IPS DF 19.7 (cell line): Measurements from ENCODE around the gene UFD1.

Source experiments
- DNase-seq: peaks from one replicate; pipeline ENCODE4 v3.0.0-alpha.2; 2013; ENCODE audit warnings: low read depth, low spot score

The UFD1 gene

DNA sequence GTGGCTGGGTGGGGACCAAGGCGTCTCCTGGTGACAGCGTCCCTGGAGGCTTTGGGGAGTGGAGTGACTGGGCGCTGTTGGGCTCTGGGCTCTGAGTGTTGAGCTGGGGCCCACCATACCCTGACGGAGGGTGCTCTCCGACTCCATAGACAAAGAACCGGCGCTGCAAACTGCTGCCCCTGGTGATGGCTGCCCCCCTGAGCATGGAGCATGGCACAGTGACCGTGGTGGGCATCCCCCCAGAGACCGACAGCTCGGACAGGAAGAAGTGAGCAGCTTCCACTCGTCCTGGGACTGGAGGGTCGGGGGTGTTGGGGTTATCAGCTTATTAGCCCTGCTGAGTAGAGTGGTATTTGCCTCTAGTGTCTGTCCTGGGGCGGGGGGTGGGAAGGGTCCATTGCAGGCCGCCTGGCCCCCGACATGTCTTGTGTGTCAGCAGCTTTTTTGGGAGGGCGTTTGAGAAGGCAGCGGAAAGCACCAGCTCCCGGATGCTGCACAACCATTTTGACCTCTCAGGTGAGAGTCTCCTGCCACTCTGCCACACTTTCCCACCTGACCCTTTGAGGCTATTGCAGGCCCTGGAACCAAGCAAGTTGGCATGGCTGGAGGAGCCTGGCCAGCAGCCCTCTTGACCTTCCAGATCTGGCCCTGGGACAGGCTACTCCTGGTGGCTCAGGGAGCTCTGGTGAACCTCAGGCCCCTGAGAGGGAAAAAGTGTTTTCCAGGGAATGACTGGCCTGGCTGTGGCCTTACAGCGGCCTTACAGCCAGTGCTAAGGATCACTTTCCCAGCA, 37.6 kb upstream of the UFD1 start:
- DNase-seq = no peak

DNA sequence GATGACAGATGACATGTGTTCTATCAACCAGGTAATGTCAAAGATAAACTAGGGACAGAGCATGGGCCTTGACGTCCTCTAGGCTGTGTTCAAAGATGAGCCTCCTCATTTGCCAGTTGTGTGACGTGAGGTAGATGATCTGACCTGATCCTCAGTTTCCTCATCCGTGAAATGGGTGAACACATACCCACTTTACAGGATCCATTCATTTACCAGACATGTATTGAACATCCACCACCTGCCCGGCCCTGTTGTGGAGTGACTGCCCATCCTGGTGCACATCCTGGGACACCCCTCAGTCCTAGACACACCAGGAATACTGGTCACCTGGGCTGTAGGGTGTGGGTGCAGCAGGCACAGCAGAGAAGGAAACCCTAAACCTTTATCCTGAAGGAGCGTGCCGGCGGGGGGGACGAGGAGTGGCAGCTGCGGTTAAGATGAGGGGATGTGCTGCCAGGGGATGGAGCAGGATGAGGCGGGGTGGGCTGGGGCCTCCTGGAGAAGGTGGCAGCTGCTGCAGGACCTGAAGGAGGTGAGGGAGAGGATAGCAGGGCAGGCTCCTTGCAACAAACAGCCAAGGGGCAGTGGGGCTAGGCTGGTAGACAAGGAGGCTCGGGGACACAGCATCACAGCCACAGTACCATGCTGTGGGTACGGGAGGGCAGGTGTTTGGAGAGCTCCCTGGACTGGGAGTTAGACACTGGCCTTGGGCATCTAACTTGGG, 36.8 kb upstream of the UFD1 start:
- no peak for DNase-seq

DNA sequence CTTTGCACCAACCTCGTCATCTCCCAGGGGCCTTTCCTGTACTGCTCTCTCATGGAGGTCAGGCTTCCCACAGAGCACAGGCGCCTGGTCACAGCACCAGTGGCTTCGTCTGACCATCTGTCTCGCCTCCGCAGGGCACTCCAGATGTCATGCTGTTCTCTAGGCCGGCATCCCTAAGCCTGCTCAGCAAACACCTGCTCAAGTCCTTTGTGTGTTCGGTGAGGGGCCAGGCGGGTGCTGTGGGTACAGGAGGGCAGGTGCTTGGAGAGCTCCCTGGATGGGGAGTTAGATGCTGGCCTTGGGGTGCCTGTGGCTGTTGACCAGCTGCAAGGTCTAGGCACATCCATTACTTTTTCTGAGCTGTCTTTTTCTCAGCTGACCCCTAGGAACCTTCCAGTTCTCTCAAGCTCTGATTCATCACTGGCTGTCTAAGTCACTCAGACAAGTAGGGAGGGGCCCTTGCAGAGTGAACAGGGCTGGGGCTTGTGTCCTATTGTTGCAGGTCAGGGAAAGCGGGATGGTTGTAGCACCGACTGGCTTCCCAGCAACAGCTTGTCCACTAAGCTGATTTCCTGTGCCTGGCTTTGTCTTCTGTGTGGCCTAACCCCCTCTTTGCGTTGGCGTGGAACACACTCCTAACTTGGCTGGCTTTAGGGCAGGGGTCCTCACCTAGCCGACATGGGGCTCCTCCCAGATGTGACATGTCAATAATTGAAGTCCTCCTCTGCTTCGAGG, 36.0 kb upstream of the UFD1 start:
- DNase-seq = no peak

DNA sequence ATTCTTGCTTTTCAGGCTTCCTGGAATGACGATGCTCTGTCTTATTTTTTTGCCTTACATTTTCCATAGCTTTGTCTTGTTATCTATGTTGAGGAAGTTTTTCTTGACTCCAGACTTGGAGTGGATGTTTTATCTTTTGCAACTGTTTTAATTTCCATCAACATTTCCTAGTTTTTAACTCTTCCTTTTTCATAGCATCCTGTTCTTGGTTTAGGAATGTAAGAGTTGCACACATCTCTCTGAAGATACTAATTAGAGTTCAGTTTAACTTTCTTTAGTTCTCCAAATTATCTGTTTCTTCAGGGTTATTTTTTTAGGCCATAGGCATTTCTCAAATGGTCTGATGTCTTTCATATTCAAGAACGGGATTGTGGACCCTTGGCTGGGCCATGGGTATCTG, 34.8 kb upstream of the UFD1 start:
- DNase-seq = no peak

DNA sequence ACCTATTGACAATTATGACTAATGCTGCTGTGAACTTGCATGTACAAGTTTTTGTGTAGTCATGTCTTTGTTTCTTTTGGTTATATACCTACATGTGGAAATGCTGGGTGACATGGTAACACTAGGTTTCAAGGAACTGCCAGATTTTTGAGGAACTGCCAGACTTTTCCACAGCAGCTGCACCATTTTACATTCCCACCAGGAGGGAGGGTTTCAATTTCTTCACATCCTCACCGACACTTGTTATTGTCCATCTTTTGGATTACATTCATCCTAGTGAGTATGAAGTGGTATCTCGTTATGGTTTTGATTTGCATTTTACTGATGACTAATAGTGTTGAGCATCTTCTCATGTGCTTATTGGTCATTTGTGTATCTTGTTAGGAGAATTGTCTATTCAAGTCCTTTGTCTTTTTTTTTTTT, 31.9 kb upstream of the UFD1 start:
- no peak for DNase-seq

DNA sequence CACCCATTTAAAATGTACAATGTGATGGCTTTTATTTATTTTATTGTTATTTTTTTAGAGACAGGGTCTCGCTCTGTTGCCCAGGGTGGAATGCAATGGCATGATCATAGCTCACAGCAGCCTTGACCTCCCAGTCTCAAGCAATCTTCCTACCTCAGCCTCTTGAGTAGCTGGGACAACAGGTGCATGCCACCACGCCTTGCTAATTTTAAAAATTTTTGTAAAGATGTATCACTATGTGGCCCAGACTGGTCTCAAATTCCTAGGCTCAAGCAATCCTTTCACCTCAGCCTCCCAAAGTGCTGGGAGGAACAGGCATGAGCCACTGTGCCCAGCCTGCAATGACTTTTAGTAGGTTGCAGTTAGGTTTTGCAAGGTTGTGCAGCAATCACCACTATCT, 30.9 kb upstream of the UFD1 start:
- no peak for DNase-seq

DNA sequence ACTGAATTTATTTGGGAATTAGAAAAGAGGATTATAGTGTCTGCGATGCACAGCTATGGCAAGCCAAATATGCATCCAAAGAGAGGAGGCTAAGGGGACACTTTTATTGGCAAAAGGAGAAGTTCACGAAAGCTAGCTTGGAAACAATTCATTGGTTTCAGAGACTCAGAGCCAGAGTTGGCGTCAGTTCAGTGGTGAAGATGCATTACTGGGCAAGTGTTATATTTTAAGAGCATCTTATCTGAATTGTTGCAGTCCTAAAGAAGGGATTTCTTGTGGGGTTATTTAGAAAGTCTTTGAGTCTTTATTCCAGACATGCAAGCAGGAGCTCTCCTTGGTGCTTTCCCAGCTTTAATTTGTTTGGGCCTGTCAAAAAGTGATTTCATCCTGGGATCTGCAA, 30.2 kb upstream of the UFD1 start:
- no peak for DNase-seq

DNA sequence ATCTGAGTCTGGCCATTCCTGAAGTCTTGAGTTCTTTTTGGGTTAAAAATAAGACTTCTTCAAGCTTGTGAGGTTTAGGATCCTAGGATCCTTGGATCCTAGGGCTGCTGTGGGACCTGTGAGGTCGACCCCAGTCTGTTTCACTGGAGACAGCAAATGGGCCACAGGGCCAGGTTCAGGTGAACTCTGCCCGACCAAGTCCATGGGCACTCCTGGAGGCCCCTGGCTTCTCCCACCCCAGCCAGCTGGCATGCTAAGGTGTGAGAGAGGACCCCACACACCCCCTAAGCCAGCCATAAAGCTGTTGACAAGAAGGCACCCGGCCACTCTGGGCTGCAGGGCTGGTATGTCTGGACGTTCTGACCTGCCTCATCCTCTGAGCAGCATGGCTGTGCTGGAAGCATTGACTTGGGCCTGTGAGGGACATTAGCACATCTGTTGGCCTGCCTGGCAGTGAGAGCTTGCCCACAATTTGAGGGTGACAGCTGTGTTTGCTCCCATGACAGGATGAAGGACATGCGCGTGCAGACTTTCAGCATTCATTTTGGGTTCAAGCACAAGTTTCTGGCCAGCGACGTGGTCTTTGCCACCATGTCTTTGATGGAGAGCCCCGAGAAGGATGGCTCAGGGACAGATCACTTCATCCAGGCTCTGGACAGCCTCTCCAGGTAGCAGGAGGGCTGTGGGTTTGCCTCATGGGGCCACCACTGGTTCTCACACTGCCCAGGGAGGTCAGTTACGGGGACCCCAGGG, 29.2 kb upstream of the UFD1 start:
- no peak for DNase-seq

DNA sequence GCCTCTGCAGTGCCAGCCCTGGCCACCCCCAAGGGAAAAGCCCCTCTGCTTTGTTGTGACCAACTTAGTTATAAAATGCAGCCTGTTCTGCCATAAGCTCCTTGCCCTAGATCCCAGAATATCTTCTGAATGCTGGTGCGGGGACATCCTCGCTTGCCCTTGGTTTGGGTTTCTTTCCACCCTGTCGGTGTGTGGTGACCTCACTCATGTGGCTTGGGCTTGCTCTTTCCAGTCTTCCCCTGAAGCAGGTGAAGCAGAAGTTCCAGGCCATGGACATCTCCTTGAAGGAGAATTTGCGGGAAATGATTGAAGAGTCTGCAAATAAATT, 28.5 kb upstream of the UFD1 start:
- DNase-seq = no peak

DNA sequence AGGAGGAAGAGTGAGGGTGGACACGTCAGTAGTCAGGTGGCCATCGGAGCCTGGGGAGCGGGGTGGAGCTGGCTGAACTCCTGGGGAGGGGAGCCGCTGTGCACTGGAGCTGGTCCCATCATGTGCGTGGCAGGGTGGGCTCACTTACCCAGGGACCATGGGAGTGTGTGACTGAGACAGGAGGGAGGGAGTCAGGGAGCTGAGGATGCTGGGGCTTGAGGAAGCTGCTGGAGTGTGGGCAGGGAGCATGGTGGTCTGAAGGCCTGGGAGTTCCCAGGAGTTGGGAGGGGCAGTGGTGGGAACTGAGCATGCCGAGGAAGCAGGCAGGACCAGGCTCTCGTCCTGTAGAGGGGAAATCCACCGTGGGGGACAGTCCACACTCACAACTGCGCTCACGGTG, 27.2 kb upstream of the UFD1 start:
- DNase-seq = no peak

DNA sequence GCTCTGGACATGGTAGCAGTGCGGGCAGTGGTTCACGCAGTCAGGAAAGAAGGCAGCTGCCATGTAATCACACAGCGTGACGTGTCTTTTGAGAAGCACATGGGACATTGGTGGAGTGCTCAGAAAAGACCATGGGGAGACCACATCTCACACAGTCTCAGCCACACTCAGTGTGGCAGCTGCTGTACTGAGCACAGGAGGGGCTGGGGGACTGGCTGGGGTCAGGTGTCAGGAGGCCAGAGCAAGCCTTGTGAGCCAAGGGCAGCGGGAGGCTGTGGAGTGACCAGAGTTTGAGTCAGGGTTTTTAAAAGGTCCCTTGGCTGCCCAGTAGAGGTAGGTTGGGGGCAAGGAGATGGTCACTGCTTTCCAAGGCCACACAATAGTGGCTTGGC, 26.7 kb upstream of the UFD1 start:
- no peak for DNase-seq

DNA sequence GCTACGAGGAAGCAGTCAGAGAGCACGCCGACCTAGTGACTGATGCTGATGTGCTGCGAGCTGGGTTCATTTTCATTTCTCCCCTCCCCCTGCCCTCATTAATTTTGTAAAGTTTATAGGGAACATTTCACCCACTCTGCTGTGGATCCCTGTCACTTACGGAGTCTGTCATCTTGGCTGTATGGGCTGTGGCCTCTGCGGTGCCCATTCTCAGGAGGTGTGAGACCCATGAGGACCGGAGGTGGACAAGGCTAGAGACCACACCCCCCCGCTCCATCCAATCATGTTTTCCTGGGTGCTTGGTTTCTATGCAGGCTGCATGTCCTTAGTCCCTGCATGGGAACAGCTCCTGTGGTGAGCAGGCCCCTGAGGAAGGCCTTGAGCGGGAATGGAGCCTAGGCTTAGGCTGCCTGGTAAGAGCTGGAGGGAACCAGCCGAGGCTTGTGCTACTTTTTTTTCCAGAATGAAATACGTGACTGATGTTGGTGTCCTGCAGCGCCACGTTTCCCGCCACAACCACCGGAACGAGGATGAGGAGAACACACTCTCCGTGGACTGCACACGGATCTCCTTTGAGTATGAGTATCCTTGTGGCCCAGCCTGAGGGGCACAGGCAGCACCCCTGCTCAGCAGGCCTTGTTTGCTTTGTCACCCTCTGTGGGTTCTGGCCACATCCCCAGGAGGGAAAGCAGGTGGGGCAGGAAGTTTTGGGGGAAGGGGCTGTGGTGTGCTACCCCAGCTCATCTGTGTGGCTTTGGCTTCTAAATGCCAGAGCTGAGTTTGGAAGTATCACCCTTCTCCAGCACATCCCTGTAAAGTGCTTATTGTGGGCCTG, 26.1 kb upstream of the UFD1 start:
- no peak for DNase-seq

DNA sequence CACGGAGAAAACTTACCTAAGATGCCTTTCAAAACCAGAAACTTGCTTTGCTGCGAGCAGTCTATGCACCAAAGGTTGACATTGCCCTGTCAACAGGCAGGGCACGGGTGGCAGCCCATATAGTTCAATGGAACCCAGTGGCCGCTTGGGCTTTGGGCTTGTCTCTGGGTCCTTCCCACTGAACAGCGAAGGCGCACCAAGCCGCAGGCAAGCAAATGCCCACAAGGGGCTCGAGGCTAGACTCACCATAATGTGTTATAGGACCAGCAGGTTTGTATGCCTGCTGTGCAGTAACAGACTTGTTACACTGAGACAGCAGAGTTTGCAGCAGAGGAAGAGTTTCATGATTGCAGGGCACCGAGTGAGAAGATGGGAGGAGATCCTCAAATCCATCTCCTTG, 24.9 kb upstream of the UFD1 start:
- no peak for DNase-seq

DNA sequence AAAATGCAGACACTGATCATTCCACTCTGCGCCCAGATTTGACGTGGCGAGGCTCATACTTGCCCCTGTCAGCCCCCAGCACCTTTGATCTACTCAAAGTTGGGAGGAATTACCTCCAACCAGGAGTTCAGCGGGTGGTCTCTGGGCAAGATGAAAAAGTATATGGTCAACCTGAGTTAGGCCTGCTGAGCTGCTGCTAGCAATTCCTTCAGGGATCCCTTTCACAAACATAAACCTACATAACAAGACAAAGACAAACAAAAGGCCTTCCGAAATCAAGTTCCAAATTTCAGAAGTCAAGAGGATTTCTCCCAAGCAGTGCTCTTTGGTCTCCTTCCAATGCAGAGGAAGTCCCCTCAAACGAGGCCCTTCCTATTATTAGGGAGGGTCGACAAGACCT, 24.4 kb upstream of the UFD1 start:
- no peak for DNase-seq

DNA sequence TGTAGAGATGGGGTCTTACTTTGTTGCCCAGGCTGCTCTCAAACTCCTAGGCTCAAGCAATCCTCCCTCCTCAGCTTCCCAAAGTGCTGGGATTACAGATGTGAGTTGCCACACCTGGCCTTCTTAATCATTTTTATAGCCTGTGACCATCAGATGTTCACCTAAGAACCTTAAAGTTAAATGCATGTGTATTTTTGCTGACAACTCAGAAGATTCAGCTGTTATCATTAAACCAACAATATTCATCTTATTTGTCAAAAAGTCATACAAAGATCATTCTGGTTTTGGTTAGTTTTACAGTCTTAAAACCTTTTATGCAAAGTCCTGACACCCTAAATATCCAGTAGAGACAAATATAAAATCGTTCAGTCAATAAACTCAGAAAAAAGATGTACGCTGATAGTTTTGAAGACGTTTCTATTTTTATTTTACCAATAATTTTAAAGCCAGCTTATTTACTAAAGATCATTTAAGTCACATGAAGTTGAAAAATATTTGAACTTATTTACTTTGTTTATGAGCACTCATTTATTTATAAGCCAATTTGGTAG, 23.0 kb upstream of the UFD1 start:
- DNase-seq = no peak

DNA sequence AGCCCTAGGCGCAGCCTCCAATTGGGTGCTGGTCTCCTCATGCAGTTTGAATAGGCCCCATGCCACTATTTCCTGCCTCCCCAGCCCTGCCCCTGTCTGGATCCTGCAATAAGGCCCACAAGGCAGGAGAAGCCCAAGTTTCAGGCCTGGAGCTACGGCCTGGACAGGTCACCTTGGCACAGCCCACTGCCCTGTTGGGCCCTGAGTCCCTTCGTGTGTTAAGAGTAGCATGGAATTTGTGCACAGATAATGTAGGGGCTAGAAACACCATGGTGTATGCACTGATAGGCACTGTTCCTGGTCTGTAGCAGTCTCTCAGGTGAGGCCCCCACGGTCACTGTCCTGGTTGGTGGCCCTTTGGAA, 20.9 kb upstream of the UFD1 start:
- DNase-seq = no peak

DNA sequence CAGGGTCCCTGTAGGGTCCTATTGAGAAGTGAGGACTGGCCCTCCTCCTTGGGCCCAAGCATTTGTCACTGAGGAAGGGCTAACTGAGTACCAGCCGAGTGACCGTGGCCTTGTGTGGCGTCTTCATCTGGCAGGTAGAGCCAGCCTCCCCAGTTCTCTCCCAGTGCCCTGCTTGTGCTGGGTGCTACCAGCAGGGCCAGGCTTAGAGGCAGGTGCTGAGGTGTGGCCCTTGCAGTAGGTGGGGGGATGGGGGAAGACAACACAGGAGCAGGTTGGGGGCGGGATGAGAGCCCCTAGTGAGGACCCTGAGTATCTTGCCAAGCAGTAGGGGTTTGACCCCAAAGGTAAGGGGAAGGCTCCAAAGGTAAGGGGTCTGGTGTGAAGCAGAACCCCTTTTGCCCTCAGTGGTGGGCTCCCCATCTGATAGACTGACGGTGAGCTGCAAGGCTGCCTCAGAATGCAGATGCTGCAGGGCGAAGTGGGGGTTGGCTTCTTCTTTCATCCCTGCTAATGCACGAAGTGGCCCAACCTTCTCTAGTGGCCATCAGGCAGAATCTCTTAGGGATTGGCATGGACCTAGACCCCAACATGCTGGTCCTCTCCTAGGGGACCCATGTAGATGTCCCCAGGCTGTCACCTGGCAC, 20.4 kb upstream of the UFD1 start:
- DNase-seq = no peak

DNA sequence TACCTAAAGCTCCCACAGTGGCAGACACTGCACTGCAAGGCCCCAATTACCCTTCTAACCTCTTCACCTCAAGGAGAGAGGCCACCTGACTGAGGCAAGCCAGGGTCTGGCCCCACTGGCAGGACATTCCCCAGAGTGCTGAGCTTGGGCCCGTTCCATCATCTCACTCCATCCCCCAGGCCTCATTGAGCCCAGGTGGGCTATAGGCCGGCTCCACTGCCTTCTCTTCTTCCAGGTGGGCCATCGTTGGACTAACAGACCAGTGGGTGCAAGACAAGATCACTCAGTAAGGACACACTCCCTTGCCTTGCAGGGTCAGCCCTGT, 19.8 kb upstream of the UFD1 start:
- no peak for DNase-seq

DNA sequence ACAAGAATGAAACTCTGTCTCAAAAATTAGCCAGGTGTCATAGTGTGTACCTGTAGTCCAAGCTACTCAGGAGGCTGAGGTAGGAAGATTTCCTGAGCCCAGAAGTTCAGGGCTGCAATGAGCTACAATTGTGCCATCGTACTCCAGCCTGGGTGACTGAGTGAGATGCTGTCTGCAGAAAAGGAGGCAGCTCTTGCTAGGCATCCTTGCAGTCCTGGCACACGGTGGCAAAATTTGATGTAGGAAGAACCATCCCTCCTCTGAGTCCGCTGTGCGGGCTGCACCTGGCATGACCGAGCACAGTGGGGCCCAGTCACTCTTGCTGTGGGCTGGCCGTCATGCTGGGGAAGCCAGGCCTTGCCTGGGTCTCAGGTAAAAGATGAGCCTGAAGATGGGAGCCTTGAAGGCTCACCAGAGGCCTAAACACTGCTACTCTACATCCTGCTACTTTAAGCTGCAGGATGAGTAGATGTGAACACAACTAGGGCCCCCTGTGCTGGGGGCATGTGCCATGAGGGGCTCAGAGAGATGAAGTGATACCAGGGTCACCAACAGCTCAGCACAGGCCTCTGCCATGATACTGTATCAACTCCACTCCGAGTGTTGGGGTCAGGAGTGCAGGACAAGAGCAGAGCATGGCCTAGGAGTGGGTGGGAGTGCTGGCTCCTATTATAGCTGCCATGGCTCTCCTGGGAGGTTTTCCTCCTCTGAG, 19.3 kb upstream of the UFD1 start:
- DNase-seq = no peak

DNA sequence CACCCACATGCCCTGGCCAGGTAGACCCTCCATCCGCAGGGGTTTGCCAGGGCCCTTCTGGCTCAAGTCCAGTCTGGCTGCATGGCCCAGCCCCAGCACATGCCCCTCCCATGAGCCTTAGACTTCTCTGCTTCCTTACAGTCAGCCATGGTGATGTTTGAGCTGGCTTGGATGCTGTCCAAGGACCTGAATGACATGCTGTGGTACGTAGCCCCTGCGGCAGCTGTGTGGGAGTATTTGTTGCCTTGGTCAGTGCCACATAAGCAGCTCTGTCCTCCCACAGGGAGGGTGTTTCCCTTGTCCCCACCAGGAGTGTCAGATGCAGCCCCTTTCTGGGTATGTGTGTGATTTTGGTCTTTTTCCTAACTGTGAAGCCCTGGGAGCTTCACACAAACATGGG, 18.3 kb upstream of the UFD1 start:
- no peak for DNase-seq
